Measurements from ENCODE around the gene GLIS1. TPM values are rescaled to one million over a fixed set of nuclear protein-coding genes. Genes with fewer than 3 reads are reported as not detected.

Gene GLIS1
- total and polyA plus RNA-seq, 2 experiments from 2014 or later: 0.13 to 1.3 TPM

- no peak overlapping the region for H3K27ac ChIP-seq
- no peak overlapping the region for H3K4me2 ChIP-seq
- no peak for DNase-seq (ENCODE audit: low spot score)
- H3K9me2 ChIP-seq (replicated peaks; ENCODE audit: insufficient read depth): no peaks in the 10 kb centered on the region
- no peaks in the 10 kb centered on the region for H3K9me3 ChIP-seq (ENCODE audit: low read depth)
- no peaks in the 10 kb centered on the region for H3K79me2 ChIP-seq
- WGBS (ENCODE audit: low lambda C conversion rate, missing lambda C conversion rate): 95% methylated on average over 13 of the region's 13 CpGs
- no peak overlapping the region for H3K4me3 ChIP-seq
- H3K27me3 ChIP-seq: no peaks in the 10 kb centered on the region
- TF ChIP-seq EZH2phosphoT487 (IDR thresholded peaks at IDR 0.05; ENCODE audit: low read depth, severe bottlenecking, unreplicated experiment) (no peak), CTCF (IDR thresholded peaks at IDR 0.05; ENCODE audit: poor library complexity) (no peak), EZH2 (IDR thresholded peaks at IDR 0.05; ENCODE audit: borderline replicate concordance) (no peak)
- no peaks in the 10 kb centered on the region for H4K20me1 ChIP-seq (ENCODE audit: insufficient read depth, poor library complexity, severe bottlenecking)
- H3K36me3 ChIP-seq (replicated peaks; ENCODE audit: insufficient read depth, low read depth): no peaks in the 10 kb centered on the region
- peaks cover 28% of the 10 kb centered on the region for H3K4me1 ChIP-seq (ENCODE audit: insufficient read depth)
- H2AFZ ChIP-seq: no peak overlapping the region
Observed at GRCh38 chr1:53507116-53507820, 231.7 kb downstream of the GLIS1 start.

GRCh38 chr1:53506355-53507050 lies 232.5 kb downstream of the GLIS1 start:
- H3K36me3 ChIP-seq (replicated peaks; ENCODE audit: insufficient read depth, low read depth): no peaks in the 10 kb centered on the region
- no peak overlapping the region for H3K4me2 ChIP-seq
- no peak overlapping the region for H2AFZ ChIP-seq
- DNase-seq (ENCODE audit: low spot score): no peak
- H3K9me2 ChIP-seq (replicated peaks; ENCODE audit: insufficient read depth): no peaks in the 10 kb centered on the region
- no peak overlapping the region for H3K4me3 ChIP-seq
- no peaks in the 10 kb centered on the region for H3K27me3 ChIP-seq
- H3K27ac ChIP-seq: no peak overlapping the region
- no peaks in the 10 kb centered on the region for H3K79me2 ChIP-seq
- H4K20me1 ChIP-seq (ENCODE audit: insufficient read depth, poor library complexity, severe bottlenecking): no peaks in the 10 kb centered on the region
- WGBS (ENCODE audit: low lambda C conversion rate, missing lambda C conversion rate): 96% methylated on average over 25 of the region's 25 CpGs
- no peaks in the 10 kb centered on the region for H3K9me3 ChIP-seq (ENCODE audit: low read depth)
- TF ChIP-seq CTCF (IDR thresholded peaks at IDR 0.05; ENCODE audit: poor library complexity) (no peak), EZH2 (IDR thresholded peaks at IDR 0.05; ENCODE audit: borderline replicate concordance) (no peak), EZH2phosphoT487 (IDR thresholded peaks at IDR 0.05; ENCODE audit: low read depth, severe bottlenecking, unreplicated experiment) (no peak)
- peaks cover 24% of the 10 kb centered on the region for H3K4me1 ChIP-seq (ENCODE audit: insufficient read depth)

GRCh38 chr1:53505891-53506290 lies 233.1 kb downstream of the GLIS1 start:
- no peak for DNase-seq (ENCODE audit: low spot score)
- Histone ChIP-seq H3K9me3 (ENCODE audit: low read depth) (no peaks in the 10 kb centered on the region), H3K4me1 (ENCODE audit: insufficient read depth) (peaks cover 26% of the 10 kb centered on the region), H2AFZ (no peak overlapping the region), H3K79me2 (no peaks in the 10 kb centered on the region), H3K36me3 (replicated peaks; ENCODE audit: insufficient read depth, low read depth) (no peaks in the 10 kb centered on the region), H4K20me1 (ENCODE audit: insufficient read depth, poor library complexity, severe bottlenecking) (no peaks in the 10 kb centered on the region), H3K9me2 (replicated peaks; ENCODE audit: insufficient read depth) (no peaks in the 10 kb centered on the region), H3K4me2 (no peak overlapping the region), H3K27ac (no peak overlapping the region), H3K27me3 (no peaks in the 10 kb centered on the region), H3K4me3 (no peak overlapping the region)
- 90% methylated on average over 13 of the region's 13 CpGs for WGBS (ENCODE audit: low lambda C conversion rate, missing lambda C conversion rate)
- no peak for TF ChIP-seq EZH2 (IDR thresholded peaks at IDR 0.05; ENCODE audit: borderline replicate concordance)

DNA sequence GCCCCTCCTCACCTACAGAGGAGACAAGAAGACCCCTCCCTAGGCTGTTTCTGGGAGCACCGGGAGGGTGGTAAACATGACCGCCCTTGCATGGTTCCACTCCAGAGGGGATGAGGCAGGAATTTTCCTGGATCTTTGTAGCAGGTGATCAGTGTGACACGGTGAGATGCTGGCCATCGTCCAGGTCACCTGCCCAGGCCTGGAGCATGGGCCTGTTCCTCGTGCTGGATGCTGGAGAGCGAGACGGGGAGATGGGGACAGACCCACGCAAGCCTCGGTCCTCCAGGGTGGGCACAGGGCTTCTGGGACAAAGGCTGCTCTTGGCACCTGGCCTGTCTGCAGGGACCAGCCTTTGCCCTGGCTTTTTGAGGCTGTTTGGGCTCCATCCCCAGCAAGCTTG lies 233.6 kb downstream of the GLIS1 start:
- H3K9me2 ChIP-seq (replicated peaks; ENCODE audit: insufficient read depth): no peaks in the 10 kb centered on the region
- WGBS (ENCODE audit: low lambda C conversion rate, missing lambda C conversion rate): 91% methylated on average over 9 of the region's 9 CpGs

More for the DNA sequence above, 233.6 kb downstream of the GLIS1 start:
- DNase-seq (ENCODE audit: low spot score): no peak
- no peak overlapping the region for H3K27ac ChIP-seq
- H3K9me3 ChIP-seq (ENCODE audit: low read depth): no peaks in the 10 kb centered on the region
- H3K4me3 ChIP-seq: no peak overlapping the region
- no peak overlapping the region for H3K4me2 ChIP-seq
- H3K27me3 ChIP-seq: no peaks in the 10 kb centered on the region
- H2AFZ ChIP-seq: no peak overlapping the region
- peaks cover 31% of the 10 kb centered on the region for H3K4me1 ChIP-seq (ENCODE audit: insufficient read depth)
- no peaks in the 10 kb centered on the region for H4K20me1 ChIP-seq (ENCODE audit: insufficient read depth, poor library complexity, severe bottlenecking)
- no peaks in the 10 kb centered on the region for H3K36me3 ChIP-seq (replicated peaks; ENCODE audit: insufficient read depth, low read depth)
- no peaks in the 10 kb centered on the region for H3K79me2 ChIP-seq
- TF ChIP-seq EZH2 (IDR thresholded peaks at IDR 0.05; ENCODE audit: borderline replicate concordance): no peak
- TF ChIP-seq CTCF (IDR thresholded peaks at IDR 0.05; ENCODE audit: poor library complexity): no peak
- no peak for TF ChIP-seq EZH2phosphoT487 (IDR thresholded peaks at IDR 0.05; ENCODE audit: low read depth, severe bottlenecking, unreplicated experiment)
